ENCODE results near the gene TBC1D26.
"Not testable (repeated sequence)": the region's sequence is repeated elsewhere in the genome, so short reads cannot be mapped to it uniquely, and the experiment has no call there.

Gene TBC1D26

DNA sequence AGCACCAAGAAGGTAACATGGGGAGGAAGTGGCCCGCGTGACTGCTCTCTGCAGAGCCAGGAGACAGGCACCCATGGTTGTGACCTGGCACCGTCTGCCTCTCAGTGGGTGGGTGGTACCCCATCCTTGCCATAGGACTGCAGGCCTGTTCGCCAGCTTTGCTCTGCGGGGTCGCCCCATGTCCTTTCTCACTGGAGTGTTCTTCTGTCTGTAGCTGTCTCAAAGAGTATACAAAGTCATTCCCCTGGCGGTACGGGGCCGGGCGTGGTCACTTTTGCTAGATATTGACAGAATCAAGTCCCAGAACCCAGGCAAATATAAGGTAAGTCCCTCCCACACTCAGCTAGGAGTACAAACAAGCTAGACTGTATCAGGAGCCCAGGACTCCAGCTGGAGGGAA, 6.0 kb downstream of the TBC1D26 start:
- TF ChIP-seq, protein P1, sequence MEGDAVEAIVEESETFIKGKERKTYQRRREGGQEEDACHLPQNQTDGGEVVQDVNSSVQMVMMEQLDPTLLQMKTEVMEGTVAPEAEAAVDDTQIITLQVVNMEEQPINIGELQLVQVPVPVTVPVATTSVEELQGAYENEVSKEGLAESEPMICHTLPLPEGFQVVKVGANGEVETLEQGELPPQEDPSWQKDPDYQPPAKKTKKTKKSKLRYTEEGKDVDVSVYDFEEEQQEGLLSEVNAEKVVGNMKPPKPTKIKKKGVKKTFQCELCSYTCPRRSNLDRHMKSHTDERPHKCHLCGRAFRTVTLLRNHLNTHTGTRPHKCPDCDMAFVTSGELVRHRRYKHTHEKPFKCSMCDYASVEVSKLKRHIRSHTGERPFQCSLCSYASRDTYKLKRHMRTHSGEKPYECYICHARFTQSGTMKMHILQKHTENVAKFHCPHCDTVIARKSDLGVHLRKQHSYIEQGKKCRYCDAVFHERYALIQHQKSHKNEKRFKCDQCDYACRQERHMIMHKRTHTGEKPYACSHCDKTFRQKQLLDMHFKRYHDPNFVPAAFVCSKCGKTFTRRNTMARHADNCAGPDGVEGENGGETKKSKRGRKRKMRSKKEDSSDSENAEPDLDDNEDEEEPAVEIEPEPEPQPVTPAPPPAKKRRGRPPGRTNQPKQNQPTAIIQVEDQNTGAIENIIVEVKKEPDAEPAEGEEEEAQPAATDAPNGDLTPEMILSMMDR (IDR thresholded peaks at IDR 0.05; ENCODE audit: extremely low read depth, insufficient read depth, missing control alignments), result no peak
- no peak for DNase-seq (ENCODE audit: low spot score)
- in situ Hi-C loops (cut with MboI; ENCODE audit: low pct_unique_long_range_greater_than_20kb, low sequenced_read_pairs, unreplicated experiment), result no loop called here

DNA sequence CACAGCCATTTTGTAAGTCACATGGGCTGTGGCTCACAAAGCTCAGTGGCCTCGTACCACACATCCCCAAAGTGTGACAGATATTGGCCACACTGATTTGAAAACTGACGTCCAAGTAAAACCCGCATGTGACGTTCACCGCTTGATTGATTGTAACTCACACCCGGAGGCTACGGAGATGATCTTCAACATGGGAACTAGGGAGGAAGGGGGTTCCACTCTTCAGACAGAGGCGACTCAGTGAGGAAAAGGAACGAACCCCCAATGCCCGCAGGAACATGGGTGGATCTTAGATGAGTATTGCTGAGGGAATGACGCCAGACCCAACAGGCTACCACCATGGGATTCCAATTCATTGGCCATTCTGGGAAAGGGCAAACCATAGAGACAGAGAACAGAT, 7.2 kb downstream of the TBC1D26 start:
- in situ Hi-C loops (cut with MboI; ENCODE audit: low pct_unique_long_range_greater_than_20kb, low sequenced_read_pairs, unreplicated experiment), result not testable (repeated sequence)

DNA sequence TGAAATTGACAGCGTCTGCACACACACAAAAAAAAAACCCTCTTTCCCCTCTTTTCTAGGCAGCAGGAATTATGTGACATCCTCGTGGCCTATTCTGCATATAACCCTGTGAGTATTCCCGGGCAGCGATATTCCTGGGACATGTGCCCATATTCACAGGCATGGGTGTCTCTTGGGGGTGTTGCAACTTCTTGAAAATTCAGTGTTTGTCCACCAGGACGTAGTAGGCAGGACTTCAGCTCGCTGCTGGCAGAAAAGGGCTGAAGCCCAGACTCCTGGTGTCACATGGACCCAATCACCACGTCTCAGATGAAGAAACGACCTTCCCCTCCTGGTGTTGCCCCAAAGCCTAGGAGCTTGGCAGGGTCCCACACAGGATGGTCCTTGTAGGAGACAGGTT, 8.0 kb downstream of the TBC1D26 start:
- in situ Hi-C loops (cut with MboI; ENCODE audit: low pct_unique_long_range_greater_than_20kb, low sequenced_read_pairs, unreplicated experiment); DNase-seq (ENCODE audit: low spot score): not testable (repeated sequence)

More for the DNA sequence above, 7.2 kb downstream of the TBC1D26 start:
- DNase-seq (ENCODE audit: low spot score), result not testable (repeated sequence)

DNA sequence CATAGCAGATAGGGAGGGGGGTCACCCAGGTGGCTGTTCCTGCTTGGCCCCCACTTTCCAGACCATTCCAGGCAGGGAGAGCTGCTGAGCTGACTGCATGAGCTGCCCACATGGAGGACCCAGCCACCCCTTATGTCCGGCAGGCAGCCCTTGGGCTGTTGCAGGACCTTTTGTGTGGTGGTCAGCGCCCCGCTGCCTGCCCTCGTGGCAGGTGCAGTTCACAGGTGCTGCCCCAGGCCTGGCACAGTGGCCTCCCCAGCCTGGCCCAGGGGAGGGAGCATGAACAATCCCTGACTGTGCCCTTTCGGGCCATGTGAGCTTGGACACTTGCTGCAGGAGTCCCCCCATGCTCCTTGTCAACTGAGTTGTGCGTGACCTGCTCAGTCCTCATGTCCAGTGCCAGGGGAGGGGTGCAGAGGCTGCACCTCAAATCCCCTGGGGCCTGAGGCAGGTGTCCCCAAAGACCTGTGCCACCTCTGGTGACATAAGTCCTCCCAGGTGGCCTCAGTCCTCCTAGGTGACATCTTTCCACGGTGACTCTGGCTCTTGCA, 8.6 kb downstream of the TBC1D26 start:
- no peak for DNase-seq (ENCODE audit: low spot score)
- in situ Hi-C loops (cut with MboI; ENCODE audit: low pct_unique_long_range_greater_than_20kb, low sequenced_read_pairs, unreplicated experiment), result no loop called here
- TF ChIP-seq, protein P1 (IDR thresholded peaks at IDR 0.05; ENCODE audit: extremely low read depth, insufficient read depth, missing control alignments), result no peak

DNA sequence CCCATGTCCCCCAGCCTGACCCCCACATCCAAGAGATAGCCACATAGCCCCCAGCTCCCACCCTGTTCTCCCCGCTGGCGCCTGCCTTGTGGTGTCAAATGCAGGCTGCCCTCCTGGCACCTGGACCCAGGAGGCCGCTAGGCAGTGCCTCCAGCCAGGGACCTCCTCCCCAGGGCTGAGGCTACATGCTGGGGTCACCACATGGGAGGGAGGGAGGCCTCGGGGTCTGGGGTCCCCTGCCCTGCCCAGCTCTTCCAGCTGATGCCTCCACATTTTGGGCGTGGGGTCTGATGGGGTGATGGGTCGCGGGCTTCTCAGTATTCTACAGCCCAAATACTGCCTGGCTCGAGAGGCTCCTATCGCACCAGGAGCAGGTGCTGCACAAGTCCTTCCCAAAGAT, 9.5 kb downstream of the TBC1D26 start:
- DNase-seq (ENCODE audit: low spot score), result no peak
- in situ Hi-C loops (cut with MboI; ENCODE audit: low pct_unique_long_range_greater_than_20kb, low sequenced_read_pairs, unreplicated experiment), result no loop called here
- TF ChIP-seq, protein P1 (IDR thresholded peaks at IDR 0.05; ENCODE audit: extremely low read depth, insufficient read depth, missing control alignments), result no peak

DNA sequence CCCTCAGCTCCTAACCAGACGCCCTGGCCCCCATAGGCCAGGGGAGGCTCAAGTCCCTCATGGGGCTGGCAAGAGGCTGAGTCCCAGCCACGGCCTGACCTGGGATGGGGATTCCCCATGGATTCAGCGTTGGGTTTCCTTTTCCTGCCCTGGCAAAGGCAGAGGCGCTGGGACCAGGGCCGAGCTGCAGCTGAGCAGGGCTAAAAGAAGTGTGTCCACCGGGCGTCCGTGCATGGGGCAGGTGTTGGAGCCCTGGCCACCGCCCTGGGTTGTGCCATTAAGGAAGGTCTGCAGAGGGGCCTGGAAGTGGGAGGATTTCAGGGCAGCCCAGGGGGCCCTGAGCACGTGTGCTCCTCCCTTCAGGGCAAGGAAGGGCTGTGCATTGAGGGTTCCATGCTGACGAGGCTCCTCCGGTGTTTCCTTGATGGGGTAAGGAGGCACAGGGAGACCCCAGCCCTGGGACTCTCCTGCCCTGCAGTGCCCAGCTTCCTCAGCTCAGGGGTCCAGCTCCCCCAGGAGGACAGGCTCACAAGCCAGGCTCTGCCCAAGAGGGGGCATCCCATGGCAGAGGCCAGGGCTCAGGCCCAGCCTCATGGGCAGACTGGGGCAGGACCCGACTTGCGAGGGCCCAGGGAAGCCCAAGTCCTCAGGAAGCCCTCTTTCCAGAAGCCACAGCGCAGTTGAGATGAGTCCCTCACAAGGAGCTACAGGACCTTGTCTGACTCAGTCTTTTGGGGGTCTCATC, 10.1 kb downstream of the TBC1D26 start:
- TF ChIP-seq, protein P1 (IDR thresholded peaks at IDR 0.05; ENCODE audit: extremely low read depth, insufficient read depth, missing control alignments), result no peak
- no peak for DNase-seq (ENCODE audit: low spot score)
- in situ Hi-C loops (cut with MboI; ENCODE audit: low pct_unique_long_range_greater_than_20kb, low sequenced_read_pairs, unreplicated experiment), result no loop called here

DNA sequence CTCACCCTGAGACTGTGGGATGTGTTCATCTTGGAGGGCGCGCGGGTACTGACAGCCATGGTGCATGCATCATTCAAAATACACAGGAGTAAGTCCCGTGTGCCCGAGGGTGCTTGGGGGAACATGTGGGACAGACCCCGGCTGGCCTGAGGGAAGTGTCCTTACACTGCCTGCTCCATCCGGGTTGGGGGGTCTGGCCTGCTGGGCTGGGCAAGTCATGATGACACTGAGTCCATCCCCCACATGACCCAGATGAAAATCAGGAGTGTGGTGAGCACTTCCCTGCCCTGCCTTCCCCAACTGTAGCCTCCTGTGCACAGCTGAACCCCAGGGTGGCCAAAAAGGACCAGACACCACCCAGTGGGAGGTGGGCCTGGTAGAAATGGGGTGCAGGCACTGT, 10.8 kb downstream of the TBC1D26 start:
- DNase-seq (ENCODE audit: low spot score), result no peak
- in situ Hi-C loops (cut with MboI; ENCODE audit: low pct_unique_long_range_greater_than_20kb, low sequenced_read_pairs, unreplicated experiment), result no loop called here
- TF ChIP-seq, protein P1 (IDR thresholded peaks at IDR 0.05; ENCODE audit: extremely low read depth, insufficient read depth, missing control alignments), result no peak

Measured in GM13977 (cell line).